H1 (cell line): ENCODE results near the gene CDON. TPM values are rescaled to one million over a fixed set of nuclear protein-coding genes. Genes with fewer than 3 reads are reported as not detected.

Source experiments
- CTCF ChIA-PET: fragments of 300-600 bp; sonication (Branson Sonifier 250); formaldehyde crosslinking; loops from one replicate; lab custom pipeline; 2021; ENCODE audit not compliant: partially characterized antibody; lab: Charles Lee
- POLR2A ChIA-PET: fragments of 300-600 bp; sonication (Branson Sonifier 250); formaldehyde crosslinking; loops from one replicate; lab custom pipeline; 2021; ENCODE audit warnings: inconsistent platforms; ENCODE audit not compliant: partially characterized antibody; lab: Charles Lee
- DNase-seq, 2 experiments: peaks; one replicate each; pipeline versions ENCODE4 v3.0.0 to v3.0.0-alpha.2; 2010 to 2022; ENCODE audit warnings: low spot score in 2 of 2, low read depth in 1 of 2, mixed read lengths in 1 of 2
- FAIRE-seq: peaks from 2 replicates; lab custom pipeline; 2011; peaks lifted over from hg19 to GRCh38; lab: Jason Lieb, UNC
- H2AFZ ChIP-seq: 2 replicates; pipeline ENCODE4 v1.8.1; 2012; ENCODE audit warnings: low read length, inconsistent platforms
- H2AK5ac ChIP-seq: 2 replicates; pipeline ENCODE4 v1.6.1; 2013; ENCODE audit warnings: low read depth, low read length
- H2BK120ac ChIP-seq: replicated peaks from 2 replicates; pipeline ENCODE3; 2013; ENCODE audit warnings: low read depth, low read length, inconsistent platforms
- H2BK12ac ChIP-seq: 2 replicates; pipeline ENCODE4 v1.6.1; 2013; ENCODE audit warnings: low read depth, low read length
- H2BK15ac ChIP-seq: 2 replicates; pipeline ENCODE4 v1.6.1; 2013; ENCODE audit warnings: low read length
- H2BK20ac ChIP-seq: 2 replicates; pipeline ENCODE4 v1.6.1; 2013; ENCODE audit warnings: low read length
- H2BK5ac ChIP-seq: 2 replicates; pipeline ENCODE4 v1.6.1; 2013; ENCODE audit warnings: low read depth, low read length
- H3K14ac ChIP-seq: 2 replicates; pipeline ENCODE4 v1.6.1; 2013; ENCODE audit warnings: inconsistent platforms; ENCODE audit not compliant: insufficient read length
- H3K18ac ChIP-seq: 2 replicates; pipeline ENCODE4 v1.6.1; 2013; ENCODE audit warnings: low read length; ENCODE audit errors: extremely low read depth
- H3K23ac ChIP-seq: 2 replicates; pipeline ENCODE4 v1.6.1; 2013; ENCODE audit warnings: inconsistent platforms; ENCODE audit not compliant: insufficient read length
- H3K23me2 ChIP-seq: 2 replicates; pipeline ENCODE4 v1.6.1; 2013; ENCODE audit warnings: low read depth, low read length
- H3K27ac ChIP-seq: 2 replicates; pipeline ENCODE4 v1.6.1; 2011; ENCODE audit warnings: low read depth, low read length, inconsistent platforms
- H3K27me3 ChIP-seq, 4 experiments: replicated peaks in 1 of 4; 1 replicate in 1 of 4; 2 replicates in 3 of 4; pipeline versions ENCODE4 v1.6.1 to v1.8.1; 2011 to 2013; ENCODE audit warnings: low read length in 3 of 4, mild to moderate bottlenecking in 3 of 4, inconsistent platforms in 2 of 4, mixed read lengths in 2 of 4, moderate library complexity in 1 of 4; ENCODE audit not compliant: control insufficient read depth in 3 of 4, insufficient read depth in 3 of 4; ENCODE audit errors: extremely low read depth in 1 of 4
- H3K36me3 ChIP-seq, 4 experiments: 2 replicates each; pipeline versions ENCODE4 v1.6.1 to v1.8.1; 2011 to 2013; ENCODE audit warnings: mild to moderate bottlenecking in 4 of 4, low read length in 3 of 4, moderate library complexity in 2 of 4, control low read depth in 1 of 4, inconsistent platforms in 1 of 4; ENCODE audit not compliant: insufficient read depth in 4 of 4, control insufficient read depth in 2 of 4
- H3K4ac ChIP-seq: replicated peaks from 2 replicates; pipeline ENCODE3; 2013; ENCODE audit warnings: low read length, low read depth, mixed read lengths, inconsistent platforms; ENCODE audit not compliant: insufficient read length
- H3K4me1 ChIP-seq, 4 experiments: replicated peaks in 1 of 4; 1 replicate in 1 of 4; 2 replicates in 3 of 4; pipeline versions ENCODE4 v1.6.1 to v1.8.1; 2011 to 2013; ENCODE audit warnings: low read length in 3 of 4, inconsistent platforms in 2 of 4, mixed read lengths in 1 of 4; ENCODE audit not compliant: insufficient read depth in 4 of 4, control insufficient read depth in 3 of 4
- H3K4me2 ChIP-seq, 2 experiments: 2 replicates each; pipeline versions ENCODE4 v1.6.1 to v1.8.1; 2011 to 2013; ENCODE audit warnings: low read depth in 2 of 2, low read length in 2 of 2, control low read depth in 1 of 2, inconsistent platforms in 1 of 2, mild to moderate bottlenecking in 1 of 2; ENCODE audit not compliant: insufficient read depth in 1 of 2
- H3K4me3 ChIP-seq, 4 experiments: fragments of 200-600, 300-600 bp in 1 of 4; sonication (generic), shearing (Covaris generic), sonication (Bioruptor Twin) in 1 of 4; 2 replicates each; pipeline versions ENCODE4 v1.5.1 to v1.8.1; 2011 to 2016; ENCODE audit warnings: low read length in 4 of 4, low read depth in 3 of 4, control low read depth in 2 of 4, inconsistent platforms in 2 of 4, mild to moderate bottlenecking in 2 of 4, mixed read lengths in 1 of 4, moderate library complexity in 1 of 4; ENCODE audit not compliant: insufficient read depth in 2 of 4; ENCODE audit errors: extremely low read depth in 1 of 4
- H3K56ac ChIP-seq: replicated peaks from 2 replicates; pipeline ENCODE3; 2013; ENCODE audit warnings: low read depth, mild to moderate bottlenecking, mixed read lengths, low read length, inconsistent platforms; ENCODE audit not compliant: insufficient read length
- H3K79me1 ChIP-seq: 2 replicates; pipeline ENCODE4 v1.6.1; 2013; ENCODE audit warnings: low read depth, low read length, control low read depth
- H3K79me2 ChIP-seq, 2 experiments: 2 replicates each; pipeline versions ENCODE4 v1.6.1 to v1.8.1; 2012 to 2013; ENCODE audit warnings: low read length in 2 of 2, mild to moderate bottlenecking in 2 of 2, inconsistent platforms in 1 of 2; ENCODE audit not compliant: insufficient read depth in 2 of 2, control insufficient read depth in 1 of 2
- H3K9ac ChIP-seq, 4 experiments: replicated peaks in 1 of 4; 1 replicate in 1 of 4; 2 replicates in 3 of 4; pipeline versions ENCODE4 v1.6.1 to v1.8.1; 2011 to 2013; ENCODE audit warnings: low read depth in 3 of 4, low read length in 3 of 4, control low read depth in 2 of 4, mild to moderate bottlenecking in 2 of 4, moderate library complexity in 2 of 4, inconsistent platforms in 1 of 4; ENCODE audit errors: extremely low read depth in 1 of 4
- H3K9me3 ChIP-seq, 2 experiments: 2 replicates each; pipeline versions ENCODE4 v1.6.1 to v1.8.1; 2012 to 2013; ENCODE audit warnings: mild to moderate bottlenecking in 2 of 2, moderate library complexity in 2 of 2, control low read depth in 1 of 2, inconsistent platforms in 1 of 2, low read depth in 1 of 2, low read length in 1 of 2, mixed read lengths in 1 of 2; ENCODE audit not compliant: insufficient read depth in 2 of 2
- H4K20me1 ChIP-seq, 2 experiments: replicated peaks in 1 of 2; 2 replicates each; pipeline versions ENCODE3 to v1.8.1; 2011 to 2013; ENCODE audit warnings: inconsistent platforms in 2 of 2, low read length in 2 of 2, mild to moderate bottlenecking in 1 of 2; ENCODE audit not compliant: insufficient read depth in 2 of 2, control insufficient read depth in 1 of 2
- H4K5ac ChIP-seq: 2 replicates; pipeline ENCODE4 v1.6.1; 2013; ENCODE audit warnings: low read length, low read depth, mixed read lengths, inconsistent platforms; ENCODE audit not compliant: insufficient read length
- H4K8ac ChIP-seq: 2 replicates; pipeline ENCODE4 v1.8.0; 2013; ENCODE audit warnings: mild to moderate bottlenecking, moderate library complexity, low read length, inconsistent platforms; ENCODE audit not compliant: insufficient read depth; ENCODE audit errors: extremely low read depth
- H4K91ac ChIP-seq: replicated peaks from 2 replicates; pipeline ENCODE3; 2013; ENCODE audit warnings: low read length, mixed read lengths, inconsistent platforms; ENCODE audit not compliant: insufficient read length
- ASH2L ChIP-seq: fragments of 200-600, 300-600 bp; sonication (generic); IDR thresholded peaks from one replicate; pipeline ENCODE4 v1.7.1; 2017; ENCODE audit warnings: low read length
- CHD1 ChIP-seq: IDR thresholded peaks from 2 replicates; pipeline ENCODE4 v1.6.1; 2012; ENCODE audit warnings: low read depth, low read length, improper control_type of control experiment
- CREB1 ChIP-seq: IDR thresholded peaks from 2 replicates; pipeline ENCODE4 v1.6.1; 2012; ENCODE audit warnings: inconsistent platforms
- NRF1 ChIP-seq: IDR thresholded peaks from 2 replicates; pipeline ENCODE4 v1.6.1; 2011; ENCODE audit warnings: mild to moderate bottlenecking, low read depth, low read length, improper control_type of control experiment
- WGBS, 2 experiments: shearing (Covaris generic) in 1 of 2; methylation state at CpG; one replicate each; pipeline versions ENCODE4 v1.1.6 to v1.1.7; 2013 to 2015; ENCODE audit warnings: low lambda C conversion rate in 2 of 2, mixed read lengths in 2 of 2, inconsistent platforms in 1 of 2, low coverage in 1 of 2, missing lambda C conversion rate in 1 of 2; ENCODE audit not compliant: insufficient replicate concordance in 2 of 2, insufficient coverage in 1 of 2, insufficient read length in 1 of 2; ENCODE audit errors: extremely low coverage in 1 of 2, missing lambda C conversion rate in 1 of 2; 5-methylcytosine and 5-hydroxymethylcytosine counted together
- polyA plus RNA-seq, 7 experiments: library from polyadenylated mRNA; depleted of rRNA in 3 of 7; stranded (reverse) in 5 of 7; unstranded in 2 of 7; fragments of >200 nt in 5 of 7; fragments of 200-250 nt in 2 of 7; gene quantifications; 1 replicate in 5 of 7; 2 replicates in 1 of 7; 4 replicates in 1 of 7; pipeline versions ENCODE4 v1.2.1 to v1.2.3, GENCODE V29; 2011 to 2013; ENCODE audit warnings: missing spikeins in 2 of 7, mixed read lengths in 2 of 7
- total RNA-seq: library from RNA; stranded (reverse); fragmentation: NEBNext Ultra II Directional; extraction: Animal tissue kit (Norgen Biotek cat#: 25700); gene quantifications from 2 replicates; pipeline ENCODE4 v1.2.1, GENCODE V29; 2021
- TF ChIP-seq, protein P1 (sequence below): IDR thresholded peaks from 2 replicates; pipeline ENCODE4 v1.6.1; 2012; ENCODE audit warnings: inconsistent platforms
- TF ChIP-seq, protein P2 (sequence below): IDR thresholded peaks from 2 replicates; pipeline ENCODE4 v1.6.1; 2012; ENCODE audit warnings: inconsistent platforms

The CDON gene
- total and polyA plus RNA-seq, 2 of the 8 experiments (the other 6 are each of a cell fraction or from before 2014, with no cell fraction given) = 11.0 to 32.5 TPM

DNA sequence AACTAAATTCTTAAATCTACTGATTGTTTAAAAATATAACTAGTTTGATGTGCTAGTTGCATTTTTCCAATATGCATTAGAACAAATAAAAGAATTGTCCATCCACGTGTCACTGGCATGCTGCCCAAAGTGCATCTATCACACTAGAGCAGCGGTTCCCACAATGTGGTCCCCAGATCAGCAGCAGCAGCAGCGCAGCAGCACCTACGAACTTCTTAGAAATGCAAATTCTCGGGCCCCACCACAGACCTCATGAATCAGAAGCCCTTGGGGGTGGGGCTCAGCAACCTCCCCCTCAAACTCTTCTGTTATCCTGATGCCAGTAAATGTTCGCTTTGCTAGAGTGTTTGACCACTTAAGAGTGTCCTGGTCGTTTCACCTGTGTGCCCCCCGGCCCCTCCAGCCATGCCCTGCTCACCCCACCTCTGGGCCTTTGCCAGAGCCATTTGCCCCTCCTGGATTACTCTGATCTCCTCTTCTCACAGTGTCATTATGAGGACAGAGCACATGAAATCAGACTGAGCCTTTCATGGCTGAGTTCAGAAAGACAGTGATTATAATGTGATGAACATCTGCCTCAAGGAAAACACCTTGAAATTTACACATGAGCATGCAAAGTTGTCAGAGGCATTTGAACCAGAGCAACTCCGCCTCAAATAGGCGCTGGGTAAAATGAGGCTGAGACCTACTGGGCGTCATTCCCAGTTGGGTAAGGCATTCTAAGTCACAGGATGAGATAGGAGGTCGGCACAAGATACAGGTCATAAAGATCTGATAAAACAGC, 129.4 kb downstream of the CDON start:
- POLR2A ChIA-PET = interaction anchor here (1.6 kb wide), 1 partner anchor 10 kb away, joined by 6 read pairs; no protein-coding TSS in a partner anchor
- Histone ChIP-seq H2BK12ac (peak overlapping the region; percentile 71), H3K27ac (peak overlapping the region; percentile 20; the same call in 1 of the 2 replicates), H3K23me2 (no peaks in the 10 kb centered on the region), H3K79me2 (no peaks in the 10 kb centered on the region), H2AFZ (0 out of 2 replicates have a peak overlapping the region, but pooled peaks have one; percentile 0), H3K18ac (peak overlapping the region; percentile 52; the same call in 1 of the 2 replicates), H3K14ac (no peak overlapping the region), H3K9ac (no peak overlapping the region), H2BK15ac (no peak overlapping the region), H3K4ac (no peak overlapping the region), H2BK120ac (no peak overlapping the region), H3K79me1 (no peaks in the 10 kb centered on the region), H3K27me3 (peaks cover 0 to 6% (median 2%) of the 10 kb centered on the region in 4 experiments; a peak in 2 of 7 replicates), H3K9me3 (no peaks in the 10 kb centered on the region), H3K36me3 (no peaks in the 10 kb centered on the region), H4K91ac (no peak overlapping the region), H3K23ac (no peak overlapping the region), H2AK5ac (no peak overlapping the region), H3K4me1 (peaks cover 6 to 14% (median 11%) of the 10 kb centered on the region in 4 experiments), H3K56ac (no peak overlapping the region), H3K4me2 (peak overlapping the region; percentile 33 to 65), H4K20me1 (no peaks in the 10 kb centered on the region), H2BK5ac (peak overlapping the region; percentile 3; the same call in 1 of the 2 replicates), H2BK20ac (peak overlapping the region; percentile 2), H3K4me3 (peak overlapping the region in 1 of 4 experiments; percentile 3; a peak in 1 of 8 replicates), H4K8ac (no peak overlapping the region; the same call in 1 of the 2 replicates), H4K5ac (no peak overlapping the region)
- WGBS, 2 experiments = 57% methylated on average over 12 of the region's 12 CpGs; no CpG with 5 or more reads in 1 of the 2 experiments
- FAIRE-seq (peak; percentile 19), DNase-seq (peak in 1 of 2 experiments; percentile 19)
- CTCF ChIA-PET = interaction anchor here (1.0 to 7.0 kb wide), 5 partner anchors 9 to 261 kb away, joined by 5 to 76 read pairs (median 11); partner anchors contain the start of gene VSIG10L2
- TF ChIP-seq, protein P1, sequence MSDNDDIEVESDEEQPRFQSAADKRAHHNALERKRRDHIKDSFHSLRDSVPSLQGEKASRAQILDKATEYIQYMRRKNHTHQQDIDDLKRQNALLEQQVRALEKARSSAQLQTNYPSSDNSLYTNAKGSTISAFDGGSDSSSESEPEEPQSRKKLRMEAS = peak; percentile 46; the same call in 1 of the 2 replicates
- TF ChIP-seq, protein P2, sequence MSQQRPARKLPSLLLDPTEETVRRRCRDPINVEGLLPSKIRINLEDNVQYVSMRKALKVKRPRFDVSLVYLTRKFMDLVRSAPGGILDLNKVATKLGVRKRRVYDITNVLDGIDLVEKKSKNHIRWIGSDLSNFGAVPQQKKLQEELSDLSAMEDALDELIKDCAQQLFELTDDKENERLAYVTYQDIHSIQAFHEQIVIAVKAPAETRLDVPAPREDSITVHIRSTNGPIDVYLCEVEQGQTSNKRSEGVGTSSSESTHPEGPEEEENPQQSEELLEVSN = 0 out of 2 replicates have a peak, but pooled peaks have one; percentile 12
- TF ChIP-seq CHD1 = no peak
- no peak for TF ChIP-seq ASH2L
- no peak for TF ChIP-seq NRF1
- TF ChIP-seq CREB1 = no peak
